ENCODE results near the gene TCEA2. TPM values are rescaled to one million over a fixed set of nuclear protein-coding genes. Genes with fewer than 3 reads are reported as not detected.

Gene TCEA2
- total and polyA plus RNA-seq, 8 donors = 11.6 to 52.9 (median 14.1) TPM

- no peak for FAIRE-seq
These were observed 19.2 kb downstream of the TCEA2 start for GRCh38 chr20:64082126-64082731.

DNA sequence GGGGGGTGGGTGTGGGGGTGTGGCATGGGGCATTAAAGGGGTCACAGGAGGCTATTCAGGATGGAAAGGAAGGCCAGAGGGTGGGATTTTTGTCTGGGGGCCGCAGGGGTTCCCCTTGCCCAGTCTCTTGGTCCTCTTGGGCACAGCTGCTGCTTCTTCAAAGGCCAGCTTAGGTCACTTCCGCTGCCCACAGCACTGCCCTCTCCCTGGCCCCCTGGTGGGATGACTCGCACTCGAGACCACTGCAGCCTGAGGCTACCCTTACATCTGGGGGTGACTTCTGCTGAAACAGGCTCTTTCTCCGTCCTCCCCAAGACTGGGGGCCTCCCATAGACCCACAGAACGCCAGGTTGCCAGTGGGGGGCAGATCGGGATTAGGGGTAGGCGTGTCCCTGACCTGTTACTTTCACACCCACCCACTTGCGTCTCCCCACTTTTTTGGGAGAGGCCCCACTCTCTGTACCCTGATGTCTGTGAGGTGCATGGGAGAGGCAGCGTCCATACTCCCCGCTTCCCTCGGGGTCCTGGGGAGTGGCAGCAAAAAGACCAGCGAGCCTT, 19.9 kb downstream of the TCEA2 start:
- intact Hi-C loops (cut with DNase I) = no loop called here
- Histone ChIP-seq H3K27ac (no peak overlapping the region), H3K4me1 (peaks cover 5 to 15% (median 6%) of the 10 kb centered on the region in 3 donors), H3K27me3 (no peaks in the 10 kb centered on the region), H3K9me3 (no peaks in the 10 kb centered on the region), H3K4me3 (peak overlapping the region in 3 of 4 donors; percentile 48 to 69 (median 52)), H3K36me3 (no peaks in the 10 kb centered on the region)
- FAIRE-seq = no peak
- WGBS, 2 donors = 29 to 31% methylated on average over 12 to 13 of the region's 13 CpGs
- DNase-seq = no peak
- TF ChIP-seq, protein P1, sequence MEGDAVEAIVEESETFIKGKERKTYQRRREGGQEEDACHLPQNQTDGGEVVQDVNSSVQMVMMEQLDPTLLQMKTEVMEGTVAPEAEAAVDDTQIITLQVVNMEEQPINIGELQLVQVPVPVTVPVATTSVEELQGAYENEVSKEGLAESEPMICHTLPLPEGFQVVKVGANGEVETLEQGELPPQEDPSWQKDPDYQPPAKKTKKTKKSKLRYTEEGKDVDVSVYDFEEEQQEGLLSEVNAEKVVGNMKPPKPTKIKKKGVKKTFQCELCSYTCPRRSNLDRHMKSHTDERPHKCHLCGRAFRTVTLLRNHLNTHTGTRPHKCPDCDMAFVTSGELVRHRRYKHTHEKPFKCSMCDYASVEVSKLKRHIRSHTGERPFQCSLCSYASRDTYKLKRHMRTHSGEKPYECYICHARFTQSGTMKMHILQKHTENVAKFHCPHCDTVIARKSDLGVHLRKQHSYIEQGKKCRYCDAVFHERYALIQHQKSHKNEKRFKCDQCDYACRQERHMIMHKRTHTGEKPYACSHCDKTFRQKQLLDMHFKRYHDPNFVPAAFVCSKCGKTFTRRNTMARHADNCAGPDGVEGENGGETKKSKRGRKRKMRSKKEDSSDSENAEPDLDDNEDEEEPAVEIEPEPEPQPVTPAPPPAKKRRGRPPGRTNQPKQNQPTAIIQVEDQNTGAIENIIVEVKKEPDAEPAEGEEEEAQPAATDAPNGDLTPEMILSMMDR (IDR thresholded peaks at IDR 0.05) = no peak
- no peak for ATAC-seq

More at GRCh38 chr20:64082126-64082731, 19.2 kb downstream of the TCEA2 start:
- H3K4me3 ChIP-seq = no peak overlapping the region
- intact Hi-C loops (cut with DNase I) = no loop called here
- no peaks in the 10 kb centered on the region for H3K27me3 ChIP-seq
- H3K27ac ChIP-seq = no peak overlapping the region
- H3K36me3 ChIP-seq = no peaks in the 10 kb centered on the region
- DNase-seq = no peak
- H3K4me1 ChIP-seq = peaks cover 5 to 15% (median 6%) of the 10 kb centered on the region in 3 donors
- H3K9me3 ChIP-seq = no peaks in the 10 kb centered on the region
- TF ChIP-seq, protein P1 (IDR thresholded peaks at IDR 0.05) = no peak
- no peak for ATAC-seq
- 37 to 55% methylated on average over 13 of the region's 13 CpGs for WGBS, 2 donors

GRCh38 chr20:64083378-64083803, 20.4 kb downstream of the TCEA2 start:
- Histone ChIP-seq H3K27me3 (no peaks in the 10 kb centered on the region), H3K4me1 (peaks cover 5 to 13% (median 6%) of the 10 kb centered on the region in 3 donors), H3K4me3 (peak overlapping the region; percentile 39 to 69 (median 50)), H3K36me3 (no peaks in the 10 kb centered on the region), H3K27ac (no peak overlapping the region), H3K9me3 (no peaks in the 10 kb centered on the region)
- DNase-seq (peak in 5 of 6 donors; percentile 63 to 90 (median 66)), FAIRE-seq (no peak), ATAC-seq (peak; percentile 58 to 72 (median 71))
- TF ChIP-seq, protein P1 (IDR thresholded peaks at IDR 0.05) = peak in 3 of 4 donors; percentile 29 to 47 (median 32)
- 0 to 1% methylated on average over 43 to 52 of the region's 52 CpGs for WGBS, 2 donors
- intact Hi-C loops (cut with DNase I) = no loop called here

GRCh38 chr20:64083804-64084684, 21.0 kb downstream of the TCEA2 start, which contains the start of gene LKAAEAR1:
TSS of gene LKAAEAR1 (minus strand) at chr20:64084398. CDS start at chr20:64084219, 179 bp downstream.
- peaks cover 3 to 6% (median 5%) of the 10 kb centered on the region in 3 donors for H3K4me1 ChIP-seq
- intact Hi-C loops (cut with DNase I) = no loop called here
- FAIRE-seq (no peak), ATAC-seq (peak in 1 of 4 donors; percentile 5), DNase-seq (no peak)
- H3K27me3 ChIP-seq = no peaks in the 10 kb centered on the region
- no peaks in the 10 kb centered on the region for H3K9me3 ChIP-seq
- no peaks in the 10 kb centered on the region for H3K36me3 ChIP-seq
- TF ChIP-seq, protein P1 (IDR thresholded peaks at IDR 0.05) = no peak
- peak within 1 kb of the TSS; percentile 39 to 69 (median 50) for H3K4me3 ChIP-seq
- H3K27ac ChIP-seq = no peak within 1 kb of the TSS
- WGBS, 2 donors = 4% methylated on average over 61 to 86 of the region's 86 CpGs
